NCI-H2196 treated with DMSO at 0.1 percent for 48 hours (cell line): Measurements from ENCODE around the gene ZNF777.
"Not testable (repeated sequence)": the region's sequence is repeated elsewhere in the genome, so short reads cannot be mapped to it uniquely, and the experiment has no call there.

Experiments used
- DNase-seq: peaks from one replicate; lab custom pipeline; 2025; ENCODE audit not compliant: unreplicated experiment; lab: John Stamatoyannopoulos, UW

ZNF777 gene

DNA sequence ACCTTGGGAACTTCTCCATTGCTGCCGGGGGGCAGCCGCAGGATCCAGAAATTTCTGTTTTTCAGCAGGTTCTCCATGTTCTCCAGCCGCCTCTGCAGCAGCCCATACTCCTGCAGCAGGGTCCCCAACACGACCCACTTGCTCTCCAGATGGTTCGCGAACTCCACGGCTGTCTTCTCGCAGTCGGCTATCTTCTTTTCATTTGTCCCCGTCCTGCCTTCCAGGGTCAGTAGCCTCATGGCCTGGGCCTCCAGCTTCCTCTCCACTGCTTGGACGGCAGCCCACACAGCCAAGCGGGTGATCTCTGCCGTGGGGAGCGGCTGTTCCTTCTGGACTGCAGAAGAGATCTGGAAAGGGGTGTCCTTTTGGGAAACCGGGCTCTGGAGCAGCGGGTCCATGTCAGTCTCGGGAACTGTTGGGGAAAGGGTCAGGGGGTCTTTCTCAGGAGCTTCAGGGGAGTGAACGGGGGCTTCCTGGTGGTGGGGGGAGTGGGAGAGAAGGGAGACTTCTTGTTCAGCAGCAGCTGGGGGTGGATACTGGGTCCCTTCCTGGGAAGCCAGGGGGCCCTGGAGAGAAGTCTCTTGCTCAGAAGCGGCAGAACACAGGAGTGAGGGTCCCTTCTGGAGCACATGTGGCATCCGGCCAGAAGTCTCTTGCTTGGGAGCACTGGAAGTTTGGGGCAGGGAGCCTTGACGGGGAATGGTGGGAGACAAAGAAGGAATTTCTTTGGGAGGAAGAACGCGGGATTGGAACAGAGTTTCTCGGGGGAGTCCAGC is 5.5 kb downstream of the ZNF777 start:
- DNase-seq = no peak

DNA sequence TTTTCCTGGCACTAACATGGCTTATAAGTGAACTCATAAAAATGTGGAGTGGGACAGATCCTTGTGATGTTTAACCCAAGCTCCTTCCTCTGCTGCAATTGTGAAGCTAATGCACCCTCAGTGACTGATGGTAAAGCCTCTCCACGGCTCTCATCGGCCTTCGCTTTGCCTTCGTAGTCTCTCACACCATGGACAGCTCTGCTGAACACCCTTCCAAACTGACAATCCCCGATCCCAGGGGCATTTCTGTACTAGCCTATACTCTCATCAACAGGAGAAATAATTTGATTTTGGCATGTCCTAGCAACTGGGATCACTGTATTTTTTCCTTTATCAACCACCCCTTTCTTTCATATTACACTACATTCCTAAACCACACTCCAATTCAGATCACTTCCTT is 6.1 kb downstream of the ZNF777 start:
- no peak for DNase-seq

DNA sequence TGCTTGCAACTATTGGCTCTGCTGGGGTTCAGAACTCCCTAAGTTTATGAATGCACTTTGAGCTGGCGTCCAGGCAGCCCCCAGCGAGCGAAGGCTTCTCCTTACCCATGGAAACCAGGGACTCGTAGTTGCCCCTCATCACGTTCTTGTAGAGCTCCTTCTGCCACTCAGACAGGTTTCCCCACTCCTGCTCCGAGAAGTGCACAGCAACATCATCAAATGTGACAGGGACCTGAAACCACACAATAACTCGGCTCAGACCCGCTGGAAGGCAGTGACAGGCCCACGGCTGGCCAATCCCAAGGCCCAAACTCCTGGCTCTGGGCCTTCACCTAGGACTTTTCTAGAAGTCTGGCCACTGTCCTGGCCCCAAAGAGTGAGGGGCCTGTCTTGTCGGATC is 6.9 kb downstream of the ZNF777 start:
- DNase-seq = no peak

GRCh38 chr7:149450821-149451220 is 10.0 kb downstream of the ZNF777 start:
- no peak for DNase-seq

DNA sequence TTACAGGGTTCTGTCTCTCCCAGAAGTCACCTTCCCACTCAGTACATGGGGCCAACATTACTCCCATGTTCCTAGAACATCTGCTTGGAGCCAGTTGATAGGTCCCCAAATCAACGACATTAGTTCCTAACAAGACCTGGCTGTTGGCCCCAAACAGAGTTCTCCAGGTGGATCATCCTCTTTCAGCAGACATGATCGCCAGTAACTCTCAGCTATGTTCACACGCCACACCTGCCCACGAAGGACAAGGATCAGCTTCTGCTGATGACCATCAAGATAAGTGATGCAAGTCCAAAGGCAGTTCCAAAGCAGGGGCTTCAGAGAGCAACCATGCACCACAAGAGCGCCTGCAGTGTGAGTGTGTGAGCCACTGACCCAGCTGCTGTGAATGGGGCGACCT is 11.0 kb downstream of the ZNF777 start:
- DNase-seq = no peak

DNA sequence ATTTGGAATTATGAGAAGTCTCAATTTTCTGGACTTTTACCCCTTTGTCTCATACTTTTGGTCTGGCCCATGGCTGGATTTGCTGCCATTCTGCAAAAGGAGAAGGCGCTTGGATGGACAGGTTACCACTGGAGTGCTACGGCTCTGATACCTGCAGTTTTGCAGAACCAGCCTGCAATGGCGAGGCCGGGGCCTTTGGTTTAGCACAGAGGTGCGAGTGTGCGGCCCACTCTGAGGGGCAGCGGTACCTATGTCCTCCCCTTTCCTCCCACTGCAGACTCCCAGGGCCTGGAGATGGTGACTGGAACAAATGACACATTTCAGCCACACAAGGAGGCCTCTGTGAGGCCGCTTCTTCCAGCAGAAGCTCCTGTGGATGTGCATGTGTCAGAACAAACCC is 11.9 kb downstream of the ZNF777 start:
- DNase-seq = no peak

GRCh38 chr7:149446026-149446425 is 14.8 kb downstream of the ZNF777 start:
- not testable (repeated sequence) for DNase-seq

DNA sequence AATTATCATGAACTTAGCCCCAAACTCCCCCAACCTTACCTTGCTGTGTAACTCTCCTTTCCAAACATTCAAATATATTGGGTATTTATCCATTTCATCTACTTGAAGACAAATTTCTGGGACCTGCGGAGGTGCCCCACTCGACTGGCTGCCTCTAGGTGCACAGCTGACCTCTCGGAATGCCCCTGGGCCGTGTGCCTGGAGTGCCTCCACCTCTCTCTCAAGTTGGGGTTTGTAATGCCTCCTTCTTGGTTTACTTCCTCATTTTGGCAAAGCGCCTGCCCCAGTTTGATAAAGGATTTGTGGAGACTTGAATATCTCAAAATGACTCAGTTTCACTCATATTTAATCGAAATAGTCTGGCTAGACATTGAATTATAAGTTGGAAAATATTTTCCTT is 16.6 kb downstream of the ZNF777 start:
- no peak for DNase-seq

DNA sequence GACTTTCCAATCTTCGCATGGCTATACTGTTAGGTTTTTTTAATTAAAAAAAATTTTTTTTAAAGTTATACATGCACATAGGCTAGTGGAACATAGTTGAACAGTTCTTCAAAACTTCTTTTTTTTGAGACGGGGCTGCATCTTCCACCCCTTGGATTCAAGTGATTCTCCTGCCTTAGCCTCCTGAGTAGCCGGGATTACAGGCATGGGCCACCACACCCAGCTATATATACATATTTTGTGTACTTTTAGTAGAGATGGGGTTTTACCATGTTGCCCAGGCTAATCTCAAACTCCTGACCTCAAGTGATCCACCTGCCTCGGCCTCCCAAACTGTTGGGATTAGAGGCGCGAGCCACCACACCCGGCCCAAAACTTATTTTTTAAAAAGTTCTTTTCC is 17.3 kb downstream of the ZNF777 start:
- no peak for DNase-seq

DNA sequence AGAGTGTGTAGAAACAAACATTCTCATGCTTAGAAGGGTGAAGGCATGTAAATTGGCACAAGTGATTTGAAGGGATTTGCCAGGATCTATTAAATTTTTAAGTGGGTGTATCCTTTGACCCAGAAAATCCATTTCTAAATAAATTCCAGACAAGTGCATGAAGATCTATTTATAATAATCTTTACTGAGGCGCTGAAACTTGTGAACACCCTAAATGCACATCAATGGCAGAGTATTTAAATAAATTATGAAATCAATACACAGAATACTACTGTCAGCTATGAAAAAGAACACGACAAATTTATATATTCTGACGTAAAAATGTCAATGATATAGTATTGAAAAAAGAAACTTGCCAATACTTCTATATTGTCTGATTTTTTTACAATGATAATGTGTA is 17.9 kb downstream of the ZNF777 start:
- DNase-seq = no peak

- DNase-seq = no peak
These were observed 20.6 kb downstream of the ZNF777 start for GRCh38 chr7:149440222-149440621.

DNA sequence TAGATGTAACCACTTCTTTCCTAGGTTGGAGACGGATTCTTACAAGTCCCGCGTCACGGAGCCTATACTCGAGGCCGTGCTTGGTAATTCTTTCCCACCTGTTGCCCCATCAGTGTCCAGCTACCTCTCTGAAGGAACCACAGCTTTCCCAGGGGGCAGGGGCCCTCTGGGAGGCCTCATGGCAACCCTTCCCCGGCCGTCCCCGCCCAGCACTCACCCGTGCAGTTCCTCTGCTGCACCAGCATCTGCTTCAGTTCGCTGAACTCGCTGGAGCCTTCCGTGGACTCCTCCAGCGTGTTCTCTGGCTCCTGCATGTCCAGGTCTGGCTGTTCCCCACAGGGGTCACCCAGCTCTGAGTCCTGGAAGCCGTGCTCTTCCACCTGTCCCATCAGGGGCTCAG is 24.5 kb downstream of the ZNF777 start:
- DNase-seq = no peak

DNA sequence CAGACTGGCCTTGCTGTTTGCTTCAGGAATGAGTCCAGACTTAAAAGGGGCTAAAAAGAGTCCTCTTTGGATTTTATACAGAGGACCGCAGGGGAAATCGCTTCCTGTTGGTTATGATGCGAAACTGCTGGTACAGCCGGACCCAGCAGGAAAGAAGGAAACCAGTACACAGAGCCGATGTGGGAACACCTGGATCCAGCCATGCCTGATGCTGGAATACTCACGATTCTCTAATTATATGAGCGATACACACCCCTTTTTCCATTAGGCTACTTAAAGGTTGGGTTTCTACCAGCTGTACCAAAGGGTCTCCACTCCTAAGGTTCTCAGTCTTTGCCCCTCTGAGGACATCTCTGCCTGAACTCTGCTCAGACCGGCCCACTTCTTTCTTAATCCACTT is 27.7 kb downstream of the ZNF777 start:
- DNase-seq = no peak

- DNase-seq = no peak
These were observed 28.7 kb downstream of the ZNF777 start for GRCh38 chr7:149432121-149432691.

DNA sequence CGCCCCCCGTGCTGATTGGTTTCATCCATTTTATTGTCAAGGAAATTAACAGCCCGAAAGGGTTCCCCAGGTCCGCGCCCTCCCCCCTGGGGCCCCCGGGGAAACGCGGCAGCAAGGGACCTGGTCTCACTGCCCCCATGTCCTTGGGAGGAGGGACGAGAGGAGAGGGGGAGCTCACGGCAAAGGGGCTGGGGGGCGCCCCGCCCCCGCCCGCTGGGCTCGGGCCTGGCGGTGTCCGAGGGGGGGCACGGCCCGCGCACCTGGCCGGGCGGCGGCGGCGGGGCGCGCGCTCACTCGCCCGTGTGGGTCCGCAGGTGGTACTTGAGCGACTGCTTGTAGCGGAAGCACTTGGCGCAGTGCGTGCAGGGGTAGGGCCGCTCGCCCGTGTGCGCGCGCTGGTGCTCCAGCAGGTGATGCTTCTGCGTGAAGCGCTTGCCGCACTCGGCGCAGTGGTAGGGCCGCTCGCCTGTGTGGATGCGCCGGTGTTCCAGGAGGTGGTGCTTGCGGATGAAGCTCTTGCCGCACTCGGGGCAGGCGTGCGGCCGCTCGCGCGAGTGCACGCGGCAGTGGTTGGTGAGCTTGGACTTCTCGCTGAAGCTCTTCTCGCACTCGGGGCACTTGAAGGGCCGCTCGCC is 29.3 kb downstream of the ZNF777 start:
- DNase-seq = no peak

DNA sequence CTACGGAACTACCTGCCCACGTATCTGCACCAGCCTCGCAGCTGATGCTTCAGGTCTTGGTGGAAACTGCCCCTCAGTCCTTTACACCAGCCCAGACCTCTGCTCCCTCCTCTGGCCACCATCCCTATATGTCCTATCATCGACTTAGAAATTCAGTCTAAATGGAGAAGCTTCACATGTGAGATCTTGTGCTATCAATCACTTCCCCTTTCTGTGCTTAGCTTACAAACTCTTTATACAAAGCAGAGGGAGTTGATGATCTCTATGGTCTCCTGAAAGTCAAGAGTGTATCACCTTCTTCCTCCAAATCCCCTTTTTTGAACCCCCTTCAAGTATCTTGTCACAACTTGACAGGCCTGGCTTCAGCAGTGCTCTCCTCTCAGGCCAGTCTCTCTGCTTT is 30.7 kb downstream of the ZNF777 start:
- no peak for DNase-seq

GRCh38 chr7:149427893-149428292 is 33.0 kb downstream of the ZNF777 start:
- no peak for DNase-seq

- DNase-seq = no peak
These were observed 33.7 kb downstream of the ZNF777 start for GRCh38 chr7:149427096-149427680.

DNA sequence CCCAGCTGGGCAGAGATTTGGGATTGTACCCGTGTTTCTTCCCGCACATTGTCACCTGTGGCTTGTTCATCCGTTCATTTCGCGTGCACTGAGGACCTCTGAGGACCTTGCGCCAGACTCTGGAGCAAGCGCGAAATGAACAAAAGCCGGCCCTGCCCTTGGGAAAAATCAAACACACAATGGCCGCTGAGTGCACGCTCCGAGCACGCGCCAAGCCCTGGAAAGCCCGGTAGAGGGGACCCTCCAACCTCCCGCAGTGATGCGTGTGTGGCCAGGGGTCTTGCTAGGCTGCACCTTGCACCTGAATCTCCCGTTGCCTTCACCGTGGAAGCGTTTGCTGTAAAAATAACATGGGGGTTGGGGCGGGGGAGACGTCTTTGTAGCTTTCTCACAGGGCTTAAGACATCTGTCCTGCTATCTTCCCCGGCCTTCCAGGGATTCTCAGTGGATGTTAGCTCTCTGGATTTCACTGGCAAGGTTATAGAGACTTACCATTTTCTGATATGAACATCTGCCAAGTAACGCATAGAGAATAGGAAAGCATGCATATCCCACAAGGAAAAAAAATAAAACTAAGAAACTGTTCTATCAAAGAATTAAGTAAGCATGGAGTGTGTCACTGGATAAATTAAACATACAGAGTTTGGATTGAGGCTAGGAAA is 37.3 kb downstream of the ZNF777 start:
- DNase-seq = no peak

DNA sequence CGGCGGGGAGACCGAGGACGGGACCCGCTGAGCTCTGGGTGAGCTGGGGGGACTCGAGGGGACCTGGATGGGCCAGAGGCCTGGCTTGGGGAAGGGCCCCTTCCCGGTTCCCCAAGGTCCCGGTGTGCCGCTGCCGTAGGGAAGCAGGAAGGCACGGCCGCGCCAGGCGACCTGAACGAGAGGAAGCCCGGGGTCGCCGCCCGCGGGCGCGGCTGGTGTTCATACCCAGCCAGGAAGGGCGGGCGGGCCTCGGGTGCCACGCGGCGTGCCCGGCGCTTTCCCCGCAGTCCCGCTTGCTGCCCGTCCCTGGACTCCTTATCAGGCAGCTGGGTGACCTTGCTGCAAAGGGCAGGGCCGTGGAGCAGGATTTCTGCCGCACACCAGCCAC is 38.0 kb downstream of the ZNF777 start:
- no peak for DNase-seq

GRCh38 chr7:149422162-149422913 is 38.5 kb downstream of the ZNF777 start:
- peak; percentile 41 for DNase-seq
